GM21737 (cell line): Measurements from ENCODE around the gene SYNE4.
"Not testable (repeated sequence)": the region's sequence is repeated elsewhere in the genome, so short reads cannot be mapped to it uniquely, and the experiment has no call there.

Source experiments
- ATAC-seq: cut with Tn5 transposase; IDR thresholded peaks from one replicate; pipeline ENCODE4 v1.9.1; 2021; ENCODE audit warnings: mild to moderate bottlenecking, moderate library complexity; ENCODE audit not compliant: unreplicated experiment

The SYNE4 gene

GRCh38 chr19:36008336-36008978 lies at the start of gene SYNE4:
SYNE4 (minus strand) TSS chr19:36008813; CDS start chr19:36008681, 132 bp downstream.
- ATAC-seq: no peak

- ATAC-seq: peak; percentile 63
Measured at GRCh38 chr19:36054733-36055686, 46.4 kb upstream of the SYNE4 start, which contains the start of gene WDR62. WDR62 (plus strand) TSS chr19:36054897; CDS start chr19:36054972, 75 bp downstream.

- peak; percentile 77 for ATAC-seq
Measured at GRCh38 chr19:36054119-36054732, 45.6 kb upstream of the SYNE4 start, which contains the start of gene THAP8. THAP8 (minus strand) TSS chr19:36054285; CDS start chr19:36054217, 68 bp downstream.

- no peak for ATAC-seq
Measured at GRCh38 chr19:36051637-36052036, 43.0 kb upstream of the SYNE4 start.

- ATAC-seq: no peak
Measured at GRCh38 chr19:36051236-36051635, 42.6 kb upstream of the SYNE4 start.

- no peak for ATAC-seq
Measured at GRCh38 chr19:36049080-36049698, 40.6 kb upstream of the SYNE4 start.

GRCh38 chr19:36047835-36048234 lies 39.2 kb upstream of the SYNE4 start:
- ATAC-seq: no peak

- no peak for ATAC-seq
Measured at GRCh38 chr19:36046443-36047050, 37.9 kb upstream of the SYNE4 start.

- no peak for ATAC-seq
Measured at GRCh38 chr19:36043952-36044351, 35.3 kb upstream of the SYNE4 start.

GRCh38 chr19:36041831-36042230 lies 33.2 kb upstream of the SYNE4 start:
- no peak for ATAC-seq

GRCh38 chr19:36041092-36041491 lies 32.5 kb upstream of the SYNE4 start:
- ATAC-seq: not testable (repeated sequence)

GRCh38 chr19:36040495-36040894 lies 31.9 kb upstream of the SYNE4 start:
- ATAC-seq: no peak

- no peak for ATAC-seq
Measured at GRCh38 chr19:36032251-36033104, 23.9 kb upstream of the SYNE4 start, which contains the start of gene CLIP3. CLIP3 (minus strand) TSS chr19:36032873; CDS start chr19:36032357, 516 bp downstream.

GRCh38 chr19:36031308-36031707 lies 22.7 kb upstream of the SYNE4 start:
- no peak for ATAC-seq

- no peak for ATAC-seq
Measured at GRCh38 chr19:36030264-36031148, 21.9 kb upstream of the SYNE4 start.

GRCh38 chr19:36028313-36029041 lies 19.9 kb upstream of the SYNE4 start:
- ATAC-seq: no peak

- ATAC-seq: no peak
Measured at GRCh38 chr19:36027696-36028095, 19.1 kb upstream of the SYNE4 start.
